ENCODE results near the gene ARMC8.

Gene ARMC8

GRCh38 chr3:138199851-138200250 lies 12.8 kb downstream of the ARMC8 start:
- DNase-seq (ENCODE audit: low spot score): no peak

GRCh38 chr3:138200424-138200823 lies 13.3 kb downstream of the ARMC8 start:
- DNase-seq (ENCODE audit: low spot score): no peak

DNA sequence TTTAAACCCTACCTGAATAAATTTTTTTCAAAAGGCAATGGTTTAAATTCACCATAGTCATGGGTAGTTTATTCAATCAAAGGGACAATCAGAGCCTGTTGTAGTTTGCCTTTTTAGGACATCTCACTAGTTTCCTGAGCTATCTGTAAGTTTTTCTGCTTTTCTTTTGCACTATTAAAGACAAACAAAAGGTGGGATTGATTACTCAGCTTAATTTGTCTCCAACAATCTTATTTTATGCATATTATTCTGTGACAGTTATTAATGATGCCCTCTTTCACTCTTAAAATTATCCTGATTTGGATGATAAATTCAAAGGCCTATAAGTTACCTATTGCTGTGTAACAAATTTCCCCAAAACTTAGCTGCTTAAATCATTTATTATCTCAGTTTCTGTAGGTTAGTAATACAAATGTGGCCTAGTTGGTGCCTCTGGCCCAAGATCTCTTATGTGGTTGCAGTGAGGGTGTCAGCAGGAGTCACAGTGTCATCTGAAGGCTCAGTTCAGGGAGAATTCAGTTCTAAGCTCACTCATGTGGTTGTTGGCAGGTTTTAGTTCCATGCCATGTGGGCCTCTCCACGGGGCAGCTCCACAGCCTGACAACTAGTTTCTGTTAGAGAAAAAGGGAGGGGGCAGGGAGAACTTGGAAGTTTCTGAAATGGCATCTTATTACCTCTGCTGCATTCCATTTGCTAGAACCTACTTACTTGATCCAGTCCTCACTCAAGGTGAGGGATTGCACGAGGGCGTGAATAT lies 16.0 kb downstream of the ARMC8 start:
- no peak for DNase-seq (ENCODE audit: low spot score)

DNA sequence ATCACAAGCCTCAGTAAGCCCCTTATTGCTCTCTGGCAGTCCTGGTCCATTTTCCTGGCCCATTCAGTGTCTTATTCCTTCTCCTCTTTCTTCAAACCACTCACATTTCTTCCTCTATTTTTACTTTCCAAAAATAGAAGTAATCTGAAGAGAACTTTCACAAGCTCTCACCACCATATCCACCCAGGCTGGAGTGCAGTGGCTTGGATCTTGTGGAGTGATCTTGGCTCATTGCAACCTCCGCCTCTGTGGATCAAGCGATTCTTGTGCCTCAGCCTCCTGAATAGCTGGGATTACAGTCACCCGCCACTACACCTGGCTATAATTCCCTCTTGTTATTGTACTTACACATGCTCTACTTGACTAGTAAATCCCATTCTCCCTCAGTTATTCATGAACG lies 16.8 kb downstream of the ARMC8 start:
- no peak for DNase-seq (ENCODE audit: low spot score)

DNA sequence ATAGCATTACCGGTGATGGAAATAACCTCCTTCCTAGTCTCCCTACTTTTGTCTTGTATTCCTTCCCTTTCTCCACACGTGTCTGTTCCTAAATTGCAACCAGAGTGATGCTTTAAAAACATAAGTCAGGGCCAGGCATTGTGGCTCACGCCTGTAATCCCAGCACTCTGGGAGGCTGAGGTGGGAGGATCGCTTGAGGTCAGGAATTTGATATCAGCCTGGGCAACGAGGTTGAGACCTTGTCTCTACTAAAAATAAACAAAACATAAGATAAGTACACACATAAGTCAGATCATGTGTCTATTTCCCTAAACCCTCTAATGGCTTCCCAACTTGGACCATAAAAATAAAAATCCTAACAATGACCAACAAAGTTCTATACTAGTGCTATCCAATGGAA lies 18.4 kb downstream of the ARMC8 start:
- no peak for DNase-seq (ENCODE audit: low spot score)

DNA sequence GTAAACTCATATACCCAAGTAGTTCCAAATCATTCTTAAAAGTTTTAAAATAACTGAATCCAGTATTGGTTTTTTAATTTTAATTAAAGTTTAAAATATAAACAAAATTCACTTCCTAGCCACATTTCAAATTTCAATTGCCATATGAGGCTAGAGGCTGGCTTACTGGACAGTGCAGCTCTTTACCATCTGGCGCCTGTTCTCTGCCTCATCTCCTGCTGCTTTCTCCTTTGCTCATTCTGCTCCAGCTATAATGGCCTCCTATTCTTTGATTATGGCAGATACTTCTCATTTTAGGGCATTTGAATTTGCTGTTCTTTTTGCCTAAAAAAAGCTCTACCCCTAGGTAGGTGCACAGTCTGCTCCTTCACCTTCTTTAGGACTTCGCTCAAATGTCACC lies 19.1 kb downstream of the ARMC8 start:
- DNase-seq (ENCODE audit: low spot score): no peak

GRCh38 chr3:138210528-138210927 lies 23.4 kb downstream of the ARMC8 start:
- no peak for DNase-seq (ENCODE audit: low spot score)

DNA sequence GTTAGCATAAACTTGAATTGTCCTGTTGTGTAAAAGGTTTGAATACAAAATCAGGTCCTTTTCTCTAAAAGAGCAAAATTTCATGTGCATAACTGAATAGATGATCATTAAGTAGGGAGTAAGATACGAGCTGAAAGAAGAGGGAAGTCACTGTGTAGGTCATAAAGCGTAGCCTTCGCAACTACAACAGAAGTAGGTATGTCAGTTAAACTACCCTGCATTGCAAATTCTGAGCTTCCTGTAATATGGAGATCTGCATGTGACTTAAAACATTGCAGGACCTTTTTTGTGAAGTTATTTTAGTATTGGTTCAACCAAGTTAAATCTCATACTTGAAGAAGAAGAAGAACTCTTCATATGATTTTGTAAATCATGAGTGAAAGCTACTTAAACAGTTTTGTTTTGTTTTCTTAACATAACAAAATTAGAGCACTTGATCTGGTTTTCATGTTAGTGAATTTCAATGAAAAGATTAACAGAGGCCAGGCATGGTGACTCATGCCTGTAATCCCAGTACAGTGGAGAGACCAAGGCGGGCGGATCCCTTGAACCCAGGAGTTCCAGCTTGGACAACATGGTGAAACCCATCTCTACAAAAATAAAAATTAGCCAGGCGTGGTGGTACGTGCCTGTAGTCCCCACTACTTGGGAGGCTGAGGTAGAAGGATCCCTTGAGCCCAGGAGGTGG lies 26.4 kb downstream of the ARMC8 start:
- DNase-seq (ENCODE audit: low spot score): no peak

GRCh38 chr3:138219255-138219654 lies 32.2 kb downstream of the ARMC8 start:
- no peak for DNase-seq (ENCODE audit: low spot score)

DNA sequence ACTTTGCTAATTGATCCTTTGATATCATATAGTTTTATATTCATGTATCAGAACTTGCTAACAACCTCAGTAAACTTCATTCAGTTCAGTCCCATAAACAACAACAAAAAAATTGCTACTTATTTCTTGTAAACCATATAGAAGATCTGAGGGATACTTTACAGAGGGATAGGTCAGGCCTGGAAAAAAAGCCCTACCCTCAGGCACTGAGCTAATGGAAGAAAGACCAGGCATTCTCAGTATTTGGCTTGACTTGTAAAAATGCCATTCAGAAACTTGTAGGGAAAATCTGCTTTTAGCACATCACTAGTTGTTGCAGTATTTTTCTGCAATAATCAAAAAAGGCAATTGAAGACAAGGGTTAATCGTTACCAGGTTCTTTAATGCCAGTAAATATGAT lies 33.1 kb downstream of the ARMC8 start:
- no peak for DNase-seq (ENCODE audit: low spot score)

- DNase-seq (ENCODE audit: low spot score): no peak
Measured at GRCh38 chr3:138220788-138221187, 33.7 kb downstream of the ARMC8 start.

DNA sequence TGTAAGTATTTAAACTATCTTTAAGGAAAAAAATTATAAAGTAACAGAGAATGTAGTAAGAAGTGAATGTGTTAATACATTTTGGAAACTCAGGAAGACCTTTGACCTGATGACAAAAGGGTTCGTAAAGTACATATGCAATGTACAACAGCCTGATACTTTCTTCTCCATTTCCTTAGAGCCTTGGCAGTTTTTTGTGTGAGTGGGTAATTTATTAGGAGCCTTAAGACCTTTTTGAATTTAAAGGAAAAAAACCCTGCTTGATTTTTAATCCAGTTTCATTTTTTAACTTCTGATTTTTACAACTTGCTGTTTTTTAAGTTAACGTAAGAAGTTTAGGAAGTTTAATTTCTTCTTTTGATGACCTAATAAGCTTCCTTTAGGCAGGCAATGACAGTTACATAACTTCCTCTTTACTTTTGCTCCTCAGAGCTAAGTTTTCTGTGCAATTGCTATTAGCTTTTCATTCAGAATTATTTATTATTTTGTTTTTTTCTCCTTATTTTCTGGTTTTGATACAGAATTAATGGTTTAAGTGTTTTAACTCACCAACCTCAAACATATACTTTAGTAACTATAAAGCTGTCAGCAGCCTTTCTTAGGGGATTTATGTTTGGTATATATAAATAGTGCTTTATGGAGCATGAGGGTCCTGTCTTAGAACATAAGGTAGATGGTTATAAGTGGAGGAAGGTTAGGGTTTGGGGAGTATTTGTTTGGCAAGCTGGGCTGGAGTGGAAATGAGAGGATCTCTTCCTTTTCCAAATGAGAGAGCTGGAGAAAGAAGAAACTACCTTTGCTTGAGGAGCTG lies 35.2 kb downstream of the ARMC8 start:
- DNase-seq (ENCODE audit: low spot score): no peak

- no peak for DNase-seq (ENCODE audit: low spot score)
Measured at GRCh38 chr3:138222942-138223287, 35.8 kb downstream of the ARMC8 start.

DNA sequence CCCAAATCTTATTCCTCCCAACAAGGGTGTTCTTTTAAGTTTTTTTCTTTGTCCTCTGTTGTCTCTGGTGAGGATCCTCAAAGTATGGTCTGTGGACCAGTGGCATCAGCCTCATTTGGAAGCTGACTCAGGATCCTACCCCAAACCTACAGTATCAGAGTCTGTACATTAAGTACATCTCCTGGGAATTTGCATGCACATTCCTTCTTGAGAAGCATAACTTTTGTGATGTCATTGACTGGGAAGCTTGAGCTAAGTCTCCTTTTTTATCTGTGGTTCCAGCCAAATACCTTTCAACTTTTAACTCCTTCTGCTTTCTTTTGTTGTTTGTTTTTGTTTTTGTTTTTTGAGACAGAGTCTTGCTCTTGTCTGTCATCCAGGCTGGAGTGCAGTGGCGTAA lies 40.5 kb downstream of the ARMC8 start:
- no peak for DNase-seq (ENCODE audit: low spot score)

- DNase-seq (ENCODE audit: low spot score): no peak
Measured at GRCh38 chr3:138230525-138230924, 43.4 kb downstream of the ARMC8 start.

- DNase-seq (ENCODE audit: low spot score): no peak
Measured at GRCh38 chr3:138232705-138233364, 45.7 kb downstream of the ARMC8 start.

DNA sequence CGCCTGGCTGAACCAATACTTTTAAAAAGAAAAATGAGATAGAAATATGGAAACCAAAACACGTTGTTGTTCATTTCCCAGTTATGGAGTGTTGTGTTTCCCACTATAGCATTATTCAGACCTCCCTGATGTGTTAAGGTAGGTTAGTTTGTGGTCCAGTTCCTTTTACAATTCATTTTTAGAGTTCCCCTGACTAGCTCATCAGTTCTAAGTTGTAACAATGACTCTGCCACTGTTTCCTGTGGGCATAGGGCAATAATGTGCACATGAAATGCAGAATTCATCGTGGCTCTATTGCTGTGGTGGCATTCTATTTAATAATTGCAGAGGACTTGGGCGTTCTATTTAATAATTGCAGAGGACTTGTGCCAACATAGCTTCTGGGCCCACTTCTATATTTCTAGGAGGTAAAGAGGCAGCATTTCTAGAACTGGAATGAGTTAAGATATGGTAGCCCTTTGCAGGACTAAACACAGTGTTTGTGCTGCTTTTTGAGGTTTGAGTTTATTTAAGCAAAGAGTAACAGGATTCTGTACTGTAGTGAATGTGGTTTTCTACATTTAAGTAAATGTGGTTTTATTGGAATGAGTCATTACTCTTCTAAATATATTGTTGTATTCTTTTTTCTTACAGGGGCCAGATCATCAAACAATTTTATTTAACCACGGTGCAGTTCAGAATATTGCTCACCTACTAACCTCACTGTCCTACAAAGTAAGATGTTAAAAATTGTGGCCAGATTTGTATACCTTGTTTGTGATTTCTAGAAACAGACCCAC lies 47.5 kb downstream of the ARMC8 start:
- no peak for DNase-seq (ENCODE audit: low spot score)

GRCh38 chr3:138238711-138239110 lies 51.6 kb downstream of the ARMC8 start:
- DNase-seq (ENCODE audit: low spot score): no peak

DNA sequence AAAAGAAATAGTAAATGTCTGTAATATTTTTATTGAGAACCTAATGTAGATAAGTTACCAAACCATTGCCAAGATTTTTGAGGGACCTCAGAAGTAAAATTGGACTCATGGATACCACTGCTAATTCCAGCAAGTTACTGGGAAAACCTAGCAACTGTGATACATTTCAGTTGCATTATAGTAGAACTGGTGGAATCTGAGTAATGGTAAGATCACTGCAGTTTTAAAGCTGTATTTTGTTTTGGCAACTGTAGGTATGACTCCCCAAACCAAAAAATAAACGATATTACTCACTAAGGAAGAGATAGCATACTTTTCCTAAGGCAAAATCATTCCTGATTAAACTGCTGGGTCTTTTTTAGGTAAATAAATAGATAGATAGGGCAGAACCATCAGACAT lies 54.0 kb downstream of the ARMC8 start:
- DNase-seq (ENCODE audit: low spot score): no peak

DNA sequence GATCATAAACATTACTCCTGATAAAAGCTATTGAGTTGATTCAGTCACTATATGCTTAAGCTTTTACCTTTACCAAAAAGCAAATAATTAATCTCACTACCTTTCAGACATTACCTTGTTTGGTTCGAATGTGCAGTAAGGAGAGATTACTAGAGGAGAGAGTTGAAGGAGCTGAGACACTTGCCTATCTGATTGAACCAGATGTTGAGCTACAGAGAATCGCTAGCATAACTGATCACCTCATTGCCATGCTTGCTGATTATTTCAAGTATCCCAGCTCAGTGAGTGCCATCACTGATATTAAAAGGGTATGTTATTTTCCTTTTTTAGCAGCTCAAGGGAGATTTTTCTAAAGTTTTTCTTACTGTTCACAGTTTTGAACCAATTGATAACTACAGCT lies 54.6 kb downstream of the ARMC8 start:
- no peak for DNase-seq (ENCODE audit: low spot score)

DNA sequence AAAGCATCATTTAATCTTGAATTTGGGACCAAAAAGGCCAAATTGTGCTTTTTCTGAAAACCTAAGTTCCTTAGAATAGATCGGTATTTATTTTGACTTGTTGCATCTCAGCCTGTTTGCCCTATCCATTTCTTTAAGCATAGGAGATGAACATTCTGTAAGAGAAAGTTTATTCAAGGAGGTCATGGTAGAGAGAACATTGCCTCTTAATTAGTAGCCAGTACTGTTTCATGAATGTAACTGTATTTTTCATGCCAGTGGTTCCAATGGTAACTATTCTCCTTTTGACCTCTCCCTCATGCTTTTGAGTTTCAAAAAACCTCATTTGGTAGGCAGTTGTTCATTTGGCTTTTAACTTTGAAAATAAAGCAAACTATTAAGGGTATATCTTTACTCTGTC lies 55.4 kb downstream of the ARMC8 start:
- no peak for DNase-seq (ENCODE audit: low spot score)
